Superior temporal gyrus (tissue), 1 donor: ENCODE measurements around the gene EVL.
"Not testable (repeated sequence)": the region's sequence is repeated elsewhere in the genome, so short reads cannot be mapped to it uniquely, and the experiment has no call there.

ENCODE experiments used
- DNase-seq: peaks from one replicate; pipeline ENCODE4 v3.0.0-alpha.2; 2016; ENCODE audit errors: extremely low spot score

EVL gene

GRCh38 chr14:100146531-100147091, 81.4 kb downstream of the EVL start:
- DNase-seq = no peak

- DNase-seq = no peak
These were observed 82.0 kb downstream of the EVL start for GRCh38 chr14:100147181-100147631.

- no peak for DNase-seq
These were observed 82.7 kb downstream of the EVL start for GRCh38 chr14:100147691-100148464.

- no peak for DNase-seq
These were observed 83.9 kb downstream of the EVL start for GRCh38 chr14:100148837-100149731.

- DNase-seq = no peak
These were observed 84.8 kb downstream of the EVL start for GRCh38 chr14:100149851-100150611.

- peak; percentile 24 for DNase-seq
These were observed 85.8 kb downstream of the EVL start for GRCh38 chr14:100150932-100151587.

- DNase-seq = no peak
These were observed 86.9 kb downstream of the EVL start for GRCh38 chr14:100152091-100152490.

GRCh38 chr14:100153560-100153959, 88.3 kb downstream of the EVL start:
- DNase-seq = no peak

GRCh38 chr14:100155049-100155621, 89.9 kb downstream of the EVL start:
- DNase-seq = no peak

- no peak for DNase-seq
These were observed 90.8 kb downstream of the EVL start for GRCh38 chr14:100155756-100156616.

- DNase-seq = no peak
These were observed 91.6 kb downstream of the EVL start for GRCh38 chr14:100156776-100157175.

GRCh38 chr14:100157548-100158232, 92.5 kb downstream of the EVL start:
- not testable (repeated sequence) for DNase-seq

- DNase-seq = no peak
These were observed 93.4 kb downstream of the EVL start for GRCh38 chr14:100158566-100159093.

- DNase-seq = no peak
These were observed 94.1 kb downstream of the EVL start, which contains the start of gene DEGS2 for GRCh38 chr14:100159094-100159864. Gene DEGS2, minus strand, starts transcription at chr14:100159645. Its CDS starts 58 bp downstream, at chr14:100159587.

- no peak for DNase-seq
These were observed 94.8 kb downstream of the EVL start for GRCh38 chr14:100159865-100160533.

- no peak for DNase-seq
These were observed 95.3 kb downstream of the EVL start for GRCh38 chr14:100160534-100160916.

- DNase-seq = no peak
These were observed 100.2 kb downstream of the EVL start for GRCh38 chr14:100165376-100165775.
